Body of pancreas (tissue), 4 donors: ENCODE data around the gene ARHGAP33.

Source experiments
- CTCF ChIP-seq, 7 experiments: fragments of 450-650 bp in 4 of 7; fragments of 200-600 bp in 3 of 7; sonication (generic) in 3 of 7; IDR thresholded peaks; one replicate each; pipeline ENCODE4 v1.5.1; 2016 to 2019; ENCODE audit warnings: antibody characterized with exemption in 7 of 7
- POLR2A ChIP-seq, 3 donors: fragments of 450-650 bp; IDR thresholded peaks; one replicate each; pipeline ENCODE4 v1.6.1; 2016; ENCODE audit warnings: antibody characterized with exemption in 3 of 3, mild to moderate bottlenecking in 2 of 3

- TF ChIP-seq POLR2A (IDR thresholded peaks at IDR 0.05) (no peak), CTCF (IDR thresholded peaks at IDR 0.05) (peak in 1 of 7 experiments; percentile 0)
Observed at GRCh38 chr19:35775298-35776101, at the start of gene ARHGAP33.
